ENCODE measurements around the gene SLC6A8. TPM values are rescaled to one million over a fixed set of nuclear protein-coding genes. Genes with fewer than 3 reads are reported as not detected.
A peak's percentile ranks its signal among the peaks of the same experiment; 100 is the strongest.

The SLC6A8 gene
- total and polyA plus RNA-seq, 5 donors from 2014 or later, result 0.08 to 3.4 (median 0.28) TPM

- Mint-ChIP-seq H3K4me3 (no peak overlapping the region), H3K9me3 (no peaks in the 10 kb centered on the region), H3K4me1 (peaks cover 0 to 11% (median 0%) of the 10 kb centered on the region in 4 donors), H3K27me3 (peaks cover 23% of the 10 kb centered on the region), H3K36me3 (no peaks in the 10 kb centered on the region), H3K27ac (no peak overlapping the region)
- Histone ChIP-seq H3K36me3 (ENCODE audit: control insufficient read depth, insufficient read depth, low read length) (no peaks in the 10 kb centered on the region), H3K9me3 (ENCODE audit: control insufficient read depth in 2 of 2, low read length in 2 of 2) (no peaks in the 10 kb centered on the region), H3K27ac (ENCODE audit: insufficient read depth, low read length, poor library complexity, severe bottlenecking) (no peak overlapping the region), H3K27me3 (ENCODE audit: control insufficient read depth, insufficient read depth, low read length) (peaks cover 2% of the 10 kb centered on the region), H3K4me3 (ENCODE audit: low read depth, low read length) (no peak overlapping the region), H3K4me1 (ENCODE audit: control insufficient read depth, insufficient read depth, low read length, poor library complexity, severe bottlenecking) (peaks cover 6% of the 10 kb centered on the region)
- DNase-seq (no peak), ATAC-seq (ENCODE audit: low read depth in 2 of 2) (no peak)
These were observed 46.1 kb upstream of the SLC6A8 start for GRCh38 chrX:153641627-153642026.

GRCh38 chrX:153642051-153642654 lies 45.6 kb upstream of the SLC6A8 start:
- no peak overlapping the region for H3K4me3 ChIP-seq (ENCODE audit: low read depth, low read length)
- no peak overlapping the region for H3K4me3 Mint-ChIP-seq

GRCh38 chrX:153642655-153643430 lies 44.9 kb upstream of the SLC6A8 start:
- Histone ChIP-seq H3K4me3 (ENCODE audit: low read depth, low read length) (no peak overlapping the region), H3K27me3 (ENCODE audit: control insufficient read depth, insufficient read depth, low read length) (peaks cover 2% of the 10 kb centered on the region), H3K36me3 (ENCODE audit: control insufficient read depth, insufficient read depth, low read length) (no peaks in the 10 kb centered on the region), H3K9me3 (ENCODE audit: control insufficient read depth in 2 of 2, low read length in 2 of 2) (no peaks in the 10 kb centered on the region), H3K27ac (ENCODE audit: insufficient read depth, low read length, poor library complexity, severe bottlenecking) (no peak overlapping the region), H3K4me1 (ENCODE audit: control insufficient read depth, insufficient read depth, low read length, poor library complexity, severe bottlenecking) (peaks cover 6% of the 10 kb centered on the region)
- Mint-ChIP-seq H3K4me3 (peak overlapping the region in 1 of 4 donors; percentile 41), H3K4me1 (peaks cover 0 to 11% (median 0%) of the 10 kb centered on the region in 4 donors), H3K9me3 (no peaks in the 10 kb centered on the region), H3K27me3 (peaks cover 23% of the 10 kb centered on the region), H3K27ac (no peak overlapping the region), H3K36me3 (no peaks in the 10 kb centered on the region)
- DNase-seq (no peak), ATAC-seq (ENCODE audit: low read depth in 2 of 2) (no peak)

More at GRCh38 chrX:153642051-153642654, 45.6 kb upstream of the SLC6A8 start:
- Histone ChIP-seq H3K27ac (ENCODE audit: insufficient read depth, low read length, poor library complexity, severe bottlenecking) (no peak overlapping the region), H3K9me3 (ENCODE audit: control insufficient read depth in 2 of 2, low read length in 2 of 2) (no peaks in the 10 kb centered on the region), H3K27me3 (ENCODE audit: control insufficient read depth, insufficient read depth, low read length) (peaks cover 2% of the 10 kb centered on the region), H3K4me1 (ENCODE audit: control insufficient read depth, insufficient read depth, low read length, poor library complexity, severe bottlenecking) (peaks cover 6% of the 10 kb centered on the region), H3K36me3 (ENCODE audit: control insufficient read depth, insufficient read depth, low read length) (no peaks in the 10 kb centered on the region)
- no peak for DNase-seq
- no peak overlapping the region for H3K27ac Mint-ChIP-seq
- H3K36me3 Mint-ChIP-seq, result no peaks in the 10 kb centered on the region
- no peaks in the 10 kb centered on the region for H3K9me3 Mint-ChIP-seq
- H3K27me3 Mint-ChIP-seq, result peaks cover 23% of the 10 kb centered on the region
- no peak for ATAC-seq (ENCODE audit: low read depth in 2 of 2)
- H3K4me1 Mint-ChIP-seq, result peaks cover 0 to 11% (median 0%) of the 10 kb centered on the region in 4 donors

GRCh38 chrX:153643431-153644351 lies 44.0 kb upstream of the SLC6A8 start:
- Mint-ChIP-seq H3K4me1 (peaks cover 0 to 11% (median 0%) of the 10 kb centered on the region in 4 donors), H3K4me3 (peak overlapping the region in 1 of 4 donors; percentile 72), H3K36me3 (no peaks in the 10 kb centered on the region), H3K27me3 (peaks cover 26% of the 10 kb centered on the region), H3K9me3 (no peaks in the 10 kb centered on the region), H3K27ac (no peak overlapping the region)
- Histone ChIP-seq H3K9me3 (ENCODE audit: control insufficient read depth in 2 of 2, low read length in 2 of 2) (no peaks in the 10 kb centered on the region), H3K27ac (ENCODE audit: insufficient read depth, low read length, poor library complexity, severe bottlenecking) (no peak overlapping the region), H3K4me3 (ENCODE audit: low read depth, low read length) (no peak overlapping the region), H3K4me1 (ENCODE audit: control insufficient read depth, insufficient read depth, low read length, poor library complexity, severe bottlenecking) (peaks cover 6% of the 10 kb centered on the region), H3K36me3 (ENCODE audit: control insufficient read depth, insufficient read depth, low read length) (no peaks in the 10 kb centered on the region), H3K27me3 (ENCODE audit: control insufficient read depth, insufficient read depth, low read length) (peaks cover 2% of the 10 kb centered on the region)
- ATAC-seq (ENCODE audit: low read depth in 2 of 2), result no peak
- DNase-seq, result no peak

GRCh38 chrX:153644356-153645125 lies 43.2 kb upstream of the SLC6A8 start:
- Histone ChIP-seq H3K4me1 (ENCODE audit: control insufficient read depth, insufficient read depth, low read length, poor library complexity, severe bottlenecking) (peaks cover 6% of the 10 kb centered on the region), H3K36me3 (ENCODE audit: control insufficient read depth, insufficient read depth, low read length) (no peaks in the 10 kb centered on the region)

GRCh38 chrX:153645151-153645550 lies 42.6 kb upstream of the SLC6A8 start:
- no peak overlapping the region for H3K27ac ChIP-seq (ENCODE audit: insufficient read depth, low read length, poor library complexity, severe bottlenecking)
- Mint-ChIP-seq H3K36me3 (no peaks in the 10 kb centered on the region), H3K27me3 (peaks cover 28% of the 10 kb centered on the region), H3K27ac (no peak overlapping the region), H3K4me3 (no peak overlapping the region), H3K4me1 (peaks cover 0 to 11% (median 0%) of the 10 kb centered on the region in 4 donors), H3K9me3 (no peaks in the 10 kb centered on the region)
- no peaks in the 10 kb centered on the region for H3K36me3 ChIP-seq (ENCODE audit: control insufficient read depth, insufficient read depth, low read length)
- H3K4me1 ChIP-seq (ENCODE audit: control insufficient read depth, insufficient read depth, low read length, poor library complexity, severe bottlenecking), result peaks cover 6% of the 10 kb centered on the region
- no peaks in the 10 kb centered on the region for H3K9me3 ChIP-seq (ENCODE audit: control insufficient read depth in 2 of 2, low read length in 2 of 2)
- no peak overlapping the region for H3K4me3 ChIP-seq (ENCODE audit: low read depth, low read length)
- no peak for ATAC-seq (ENCODE audit: low read depth in 2 of 2)
- peaks cover 2% of the 10 kb centered on the region for H3K27me3 ChIP-seq (ENCODE audit: control insufficient read depth, insufficient read depth, low read length)
- no peak for DNase-seq

More at GRCh38 chrX:153644356-153645125, 43.2 kb upstream of the SLC6A8 start:
- no peak overlapping the region for H3K27ac ChIP-seq (ENCODE audit: insufficient read depth, low read length, poor library complexity, severe bottlenecking)
- Mint-ChIP-seq H3K27ac (no peak overlapping the region), H3K27me3 (peaks cover 28% of the 10 kb centered on the region), H3K36me3 (no peaks in the 10 kb centered on the region), H3K4me1 (peaks cover 0 to 11% (median 0%) of the 10 kb centered on the region in 4 donors), H3K9me3 (no peaks in the 10 kb centered on the region), H3K4me3 (no peak overlapping the region)
- ATAC-seq (ENCODE audit: low read depth in 2 of 2) (no peak), DNase-seq (no peak)
- H3K27me3 ChIP-seq (ENCODE audit: control insufficient read depth, insufficient read depth, low read length), result peaks cover 2% of the 10 kb centered on the region
- no peak overlapping the region for H3K4me3 ChIP-seq (ENCODE audit: low read depth, low read length)
- no peaks in the 10 kb centered on the region for H3K9me3 ChIP-seq (ENCODE audit: control insufficient read depth in 2 of 2, low read length in 2 of 2)

GRCh38 chrX:153645921-153646488 lies 41.7 kb upstream of the SLC6A8 start:
- Mint-ChIP-seq H3K27ac (no peak overlapping the region), H3K4me3 (peak overlapping the region in 2 of 4 donors; percentile 16 to 75), H3K27me3 (peaks cover 28% of the 10 kb centered on the region), H3K36me3 (no peaks in the 10 kb centered on the region), H3K9me3 (no peaks in the 10 kb centered on the region), H3K4me1 (peaks cover 0 to 11% (median 0%) of the 10 kb centered on the region in 4 donors)
- DNase-seq (no peak), ATAC-seq (ENCODE audit: low read depth in 2 of 2) (no peak)
- no peaks in the 10 kb centered on the region for H3K9me3 ChIP-seq (ENCODE audit: control insufficient read depth in 2 of 2, low read length in 2 of 2)
- H3K27me3 ChIP-seq (ENCODE audit: control insufficient read depth, insufficient read depth, low read length), result peaks cover 2% of the 10 kb centered on the region
- no peak overlapping the region for H3K27ac ChIP-seq (ENCODE audit: insufficient read depth, low read length, poor library complexity, severe bottlenecking)
- no peak overlapping the region for H3K4me3 ChIP-seq (ENCODE audit: low read depth, low read length)
- no peaks in the 10 kb centered on the region for H3K36me3 ChIP-seq (ENCODE audit: control insufficient read depth, insufficient read depth, low read length)
- peaks cover 6% of the 10 kb centered on the region for H3K4me1 ChIP-seq (ENCODE audit: control insufficient read depth, insufficient read depth, low read length, poor library complexity, severe bottlenecking)
